Astrocyte of the spinal cord (primary cell): ENCODE results near the gene SHISA6.

ENCODE experiments used
- DNase-seq: peaks from one replicate; pipeline ENCODE4 v3.0.0; 2011; ENCODE audit warnings: low read depth, low spot score
- H3K4me3 ChIP-seq: 2 replicates; pipeline ENCODE4 v1.5.1; 2011; ENCODE audit warnings: low read depth, mild to moderate bottlenecking, low read length, moderate library complexity
- in situ Hi-C: cut with HindIII; loops from 2 replicates; pipeline ENCODE4 v1.10.0; 2017; ENCODE audit warnings: low sequenced_read_pairs
- TF ChIP-seq, protein P1 (sequence below): IDR thresholded peaks from 2 replicates; pipeline ENCODE4 v1.5.1; 2012; ENCODE audit warnings: low read depth, mild to moderate bottlenecking, low read length, inconsistent platforms

The SHISA6 gene

DNA sequence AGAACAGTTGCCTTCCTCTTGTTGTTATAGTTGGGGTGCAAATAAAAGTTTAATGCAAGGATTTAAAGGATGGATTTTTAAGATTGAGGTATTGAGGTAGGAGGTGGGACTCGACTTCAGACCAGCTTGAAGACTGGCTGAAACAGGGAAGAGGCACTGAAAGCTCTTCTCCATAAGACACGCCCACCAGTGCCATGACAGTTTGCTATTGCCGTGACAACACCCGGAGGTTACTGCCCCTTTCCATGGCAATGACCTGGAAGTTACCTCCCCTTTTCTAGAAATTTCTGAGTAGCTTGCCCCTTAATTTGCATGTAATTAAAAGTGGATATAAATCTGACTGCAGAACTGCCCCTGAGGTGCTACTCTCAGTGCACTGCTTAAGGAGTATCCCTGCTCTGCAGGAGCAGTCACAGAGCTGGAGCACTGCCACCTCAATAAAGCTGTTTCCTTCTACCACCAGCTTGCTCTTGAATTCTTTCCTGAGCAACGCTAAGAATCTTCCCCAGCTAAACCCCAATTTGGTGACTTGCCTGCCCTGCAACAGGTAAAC is 122.6 kb downstream of the SHISA6 start:
- H3K4me3 ChIP-seq = no peak overlapping the region
- in situ Hi-C loops = no loop called here
- no peak for DNase-seq
- TF ChIP-seq, protein P1, sequence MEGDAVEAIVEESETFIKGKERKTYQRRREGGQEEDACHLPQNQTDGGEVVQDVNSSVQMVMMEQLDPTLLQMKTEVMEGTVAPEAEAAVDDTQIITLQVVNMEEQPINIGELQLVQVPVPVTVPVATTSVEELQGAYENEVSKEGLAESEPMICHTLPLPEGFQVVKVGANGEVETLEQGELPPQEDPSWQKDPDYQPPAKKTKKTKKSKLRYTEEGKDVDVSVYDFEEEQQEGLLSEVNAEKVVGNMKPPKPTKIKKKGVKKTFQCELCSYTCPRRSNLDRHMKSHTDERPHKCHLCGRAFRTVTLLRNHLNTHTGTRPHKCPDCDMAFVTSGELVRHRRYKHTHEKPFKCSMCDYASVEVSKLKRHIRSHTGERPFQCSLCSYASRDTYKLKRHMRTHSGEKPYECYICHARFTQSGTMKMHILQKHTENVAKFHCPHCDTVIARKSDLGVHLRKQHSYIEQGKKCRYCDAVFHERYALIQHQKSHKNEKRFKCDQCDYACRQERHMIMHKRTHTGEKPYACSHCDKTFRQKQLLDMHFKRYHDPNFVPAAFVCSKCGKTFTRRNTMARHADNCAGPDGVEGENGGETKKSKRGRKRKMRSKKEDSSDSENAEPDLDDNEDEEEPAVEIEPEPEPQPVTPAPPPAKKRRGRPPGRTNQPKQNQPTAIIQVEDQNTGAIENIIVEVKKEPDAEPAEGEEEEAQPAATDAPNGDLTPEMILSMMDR = no peak

DNA sequence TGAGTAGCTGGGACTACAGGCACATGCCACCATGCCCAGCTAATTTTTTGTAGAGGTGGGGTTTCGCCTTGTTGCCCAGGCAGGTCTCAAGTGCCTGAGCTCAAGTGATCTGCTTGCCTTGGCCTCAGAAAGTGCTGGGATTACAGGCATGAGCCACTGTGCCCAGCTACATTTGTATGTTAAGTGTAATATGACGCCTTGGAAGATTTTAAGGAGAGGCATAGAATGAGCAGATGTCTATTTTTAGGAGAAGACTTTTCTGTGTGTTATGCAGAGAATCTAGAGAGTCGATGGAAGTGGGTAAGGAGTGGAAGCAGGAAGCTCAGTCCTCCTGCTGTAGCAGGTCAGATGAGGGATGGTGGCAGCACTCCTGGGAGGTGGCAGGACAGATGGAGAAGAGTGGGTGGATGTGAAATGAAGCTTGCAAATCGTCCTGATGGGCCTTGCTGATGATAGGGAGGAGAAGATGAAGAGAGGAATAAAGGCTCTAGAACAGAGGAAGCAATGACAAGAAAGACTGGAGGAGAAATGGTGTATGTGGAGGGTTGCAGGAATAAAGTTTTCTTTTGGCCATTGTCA is 125.3 kb downstream of the SHISA6 start:
- TF ChIP-seq, protein P1 = no peak
- DNase-seq = no peak
- H3K4me3 ChIP-seq = no peak overlapping the region
- in situ Hi-C loops = no loop called here

DNA sequence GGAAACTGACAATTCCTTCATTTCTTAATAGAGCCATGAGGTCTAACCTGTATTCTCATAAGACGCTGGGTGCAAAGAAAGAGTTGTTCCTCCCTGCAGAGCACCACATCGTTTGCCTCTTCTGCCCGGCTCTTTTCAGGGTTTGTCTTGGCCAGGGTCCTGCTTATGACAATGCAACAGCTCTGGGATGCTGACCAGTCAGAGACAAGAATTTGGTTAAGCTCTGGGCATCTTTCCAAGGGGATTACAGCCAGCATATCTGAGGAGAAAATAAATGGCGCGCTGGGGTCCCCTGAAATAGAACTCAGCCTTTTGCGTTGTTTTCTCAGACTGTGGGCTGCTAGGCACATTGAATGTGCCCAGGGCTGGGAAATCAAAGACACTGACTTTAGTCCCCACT is 128.6 kb downstream of the SHISA6 start:
- in situ Hi-C loops = no loop called here
- H3K4me3 ChIP-seq = no peak overlapping the region
- no peak for DNase-seq
- TF ChIP-seq, protein P1 = no peak

DNA sequence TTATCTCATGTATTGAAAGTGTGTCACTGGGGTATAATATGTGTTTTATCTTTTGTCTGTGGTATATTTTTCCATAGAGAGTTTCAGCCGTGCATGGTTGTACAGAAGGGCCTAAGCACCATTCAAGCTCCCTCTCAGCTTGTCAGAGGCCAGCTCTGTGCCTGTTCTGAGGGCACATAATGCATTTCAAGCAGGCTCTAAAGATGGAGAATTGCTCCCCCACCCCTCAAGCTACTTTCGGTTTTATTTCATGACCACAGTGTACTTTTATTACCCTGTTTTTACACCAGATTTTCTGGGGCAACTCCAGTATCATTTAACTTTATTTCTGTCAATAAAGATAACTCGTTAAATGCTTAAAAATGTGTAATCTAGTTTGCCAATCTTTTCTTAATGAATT is 131.7 kb downstream of the SHISA6 start:
- no peak overlapping the region for H3K4me3 ChIP-seq
- in situ Hi-C loops = no loop called here
- TF ChIP-seq, protein P1 = no peak
- no peak for DNase-seq

DNA sequence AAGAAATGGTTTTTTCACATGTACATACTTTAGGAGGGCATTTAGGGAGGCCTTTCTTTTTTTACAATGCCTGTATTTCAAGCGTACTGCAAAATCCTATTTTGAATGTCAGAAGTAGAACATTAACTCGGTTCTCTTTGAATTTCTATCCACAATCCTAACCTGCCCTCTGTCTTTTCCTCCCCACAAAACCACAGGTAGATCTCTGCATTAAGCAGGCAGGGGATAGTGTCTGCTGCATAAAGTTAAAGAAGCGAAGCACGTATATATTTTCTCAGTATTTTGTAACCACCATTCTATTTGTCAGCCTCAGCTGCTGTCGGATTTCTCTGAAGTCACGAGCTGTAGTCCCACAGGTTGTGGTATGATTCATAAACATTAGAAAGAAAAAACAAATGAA is 137.5 kb downstream of the SHISA6 start:
- no peak for DNase-seq
- TF ChIP-seq, protein P1 = no peak
- in situ Hi-C loops = no loop called here
- no peak overlapping the region for H3K4me3 ChIP-seq

DNA sequence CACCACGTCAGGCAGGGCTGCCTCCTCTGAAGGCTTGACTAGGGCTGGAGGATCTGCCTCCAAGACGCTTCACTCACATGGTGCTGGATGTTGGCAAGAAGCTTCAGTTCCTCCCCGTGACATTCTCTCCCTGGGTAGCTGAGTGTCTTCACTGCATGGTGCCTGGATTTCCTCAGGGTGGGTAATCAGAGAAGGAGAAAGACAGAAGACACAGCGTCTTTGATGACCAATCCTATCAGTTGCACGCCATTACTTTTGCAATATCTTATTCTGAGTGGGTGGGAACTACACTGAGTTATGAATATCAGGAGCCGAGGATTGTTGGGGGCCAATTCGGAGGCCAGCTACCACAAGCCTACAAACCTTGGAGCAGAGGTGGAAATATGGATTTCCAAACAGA is 139.7 kb downstream of the SHISA6 start:
- in situ Hi-C loops = no loop called here

More for the DNA sequence above, 139.7 kb downstream of the SHISA6 start:
- no peak for DNase-seq
- no peak overlapping the region for H3K4me3 ChIP-seq
- TF ChIP-seq, protein P1 = no peak
